ENCODE measurements around the gene POP7.
"Not testable (repeated sequence)": the region's sequence is repeated elsewhere in the genome, so short reads cannot be mapped to it uniquely, and the experiment has no call there.

POP7 gene

GRCh38 chr7:100691676-100692577 is 14.0 kb upstream of the POP7 start:
- in situ Hi-C loops (cut with MboI; ENCODE audit: low sequenced_read_pairs): no loop called here

- in situ Hi-C loops (cut with MboI; ENCODE audit: low sequenced_read_pairs): no loop called here
Observed at GRCh38 chr7:100692578-100692961, 13.4 kb upstream of the POP7 start.

GRCh38 chr7:100693312-100694097 is 12.4 kb upstream of the POP7 start:
- in situ Hi-C loops (cut with MboI; ENCODE audit: low sequenced_read_pairs): no loop called here

- in situ Hi-C loops (cut with MboI; ENCODE audit: low sequenced_read_pairs): no loop called here
Observed at GRCh38 chr7:100694098-100694745, 11.7 kb upstream of the POP7 start, which contains the start of gene GIGYF1. TSS of gene GIGYF1 (minus strand) at chr7:100694250. CDS start at chr7:100688238, 6,012 bp downstream.

GRCh38 chr7:100696123-100696521 is 9.8 kb upstream of the POP7 start:
- in situ Hi-C loops (cut with MboI; ENCODE audit: low sequenced_read_pairs): no loop called here

- in situ Hi-C loops (cut with MboI; ENCODE audit: low sequenced_read_pairs): no loop called here
Observed at GRCh38 chr7:100699018-100699417, 6.9 kb upstream of the POP7 start.

- in situ Hi-C loops (cut with MboI; ENCODE audit: low sequenced_read_pairs): not testable (repeated sequence)
Observed at GRCh38 chr7:100701089-100701488, 4.8 kb upstream of the POP7 start.

- in situ Hi-C loops (cut with MboI; ENCODE audit: low sequenced_read_pairs): no loop called here
Observed at GRCh38 chr7:100705320-100705752, 585 bp upstream of the POP7 start.

GRCh38 chr7:100706672-100707311 is 871 bp downstream of the POP7 start:
- in situ Hi-C loops (cut with MboI; ENCODE audit: low sequenced_read_pairs): no loop called here

GRCh38 chr7:100708395-100708794 is 2.5 kb downstream of the POP7 start:
- in situ Hi-C loops (cut with MboI; ENCODE audit: low sequenced_read_pairs): no loop called here

- in situ Hi-C loops (cut with MboI; ENCODE audit: low sequenced_read_pairs): no loop called here
Observed at GRCh38 chr7:100710452-100710851, 4.5 kb downstream of the POP7 start.

- in situ Hi-C loops (cut with MboI; ENCODE audit: low sequenced_read_pairs): no loop called here
Observed at GRCh38 chr7:100711369-100711768, 5.4 kb downstream of the POP7 start.

GRCh38 chr7:100714725-100715124 is 8.8 kb downstream of the POP7 start:
- in situ Hi-C loops (cut with MboI; ENCODE audit: low sequenced_read_pairs): no loop called here

GRCh38 chr7:100717073-100717472 is 11.2 kb downstream of the POP7 start:
- in situ Hi-C loops (cut with MboI; ENCODE audit: low sequenced_read_pairs): not testable (repeated sequence)

GRCh38 chr7:100719523-100720278 is 13.8 kb downstream of the POP7 start:
- in situ Hi-C loops (cut with MboI; ENCODE audit: low sequenced_read_pairs): no loop called here

- in situ Hi-C loops (cut with MboI; ENCODE audit: low sequenced_read_pairs): no loop called here
Observed at GRCh38 chr7:100720279-100720670, 14.4 kb downstream of the POP7 start, which contains the start of gene EPO. TSS of gene EPO (plus strand) at chr7:100720468. CDS start at chr7:100720981, 513 bp downstream.

GRCh38 chr7:100720671-100721504 is 15.0 kb downstream of the POP7 start:
- in situ Hi-C loops (cut with MboI; ENCODE audit: low sequenced_read_pairs): no loop called here

GRCh38 chr7:100721505-100721812 is 15.5 kb downstream of the POP7 start:
- in situ Hi-C loops (cut with MboI; ENCODE audit: low sequenced_read_pairs): no loop called here

GRCh38 chr7:100722480-100723212 is 16.7 kb downstream of the POP7 start:
- in situ Hi-C loops (cut with MboI; ENCODE audit: low sequenced_read_pairs): no loop called here

Data from HL-60/S4 treated with phorbol 12-myristate 13-acetate at 8.2 ng/mL for 4 days and 3 days (cell line).